GM12878 (cell line): ENCODE measurements around the gene IQGAP2. TPM values are rescaled to one million over a fixed set of nuclear protein-coding genes. Genes with fewer than 3 reads are reported as not detected.

Experiments
- ATAC-seq: fragments of 200-7000 bp; cut with Tn5 transposase; 3 replicates; pipeline ENCODE4 v1.9.1; 2020; ENCODE audit warnings: mild to moderate bottlenecking, moderate library complexity
- BruUV-seq: library from RNA; stranded (reverse); fragments of 400-500 nt; replicated peaks from 2 replicates; lab custom pipeline; 2021; lab: Mats Ljungman, UMichigan
- CTCF ChIA-PET: fragments of 300-600 bp; sonication (Branson Sonifier 250); formaldehyde crosslinking; extraction: SDS; loops from one replicate; lab custom pipeline; 2021; ENCODE audit warnings: inconsistent platforms; lab: Yijun Ruan, JAX
- POLR2A ChIA-PET: fragments of 350-600 bp; formaldehyde crosslinking; extraction: SDS; loops from one replicate; lab custom pipeline; 2021; ENCODE audit warnings: inconsistent platforms; lab: Charles Lee
- RAD21 ChIA-PET: fragments of 300-600 bp; sonication (Branson Sonifier 250); formaldehyde crosslinking; loops from one replicate; lab custom pipeline; 2023; ENCODE audit warnings: antibody characterized with exemption; ENCODE audit not compliant: unreplicated experiment; lab: Charles Lee
- SMC1A ChIA-PET: fragments of 300-600 bp; sonication (Branson Sonifier 250); formaldehyde crosslinking; loops from one replicate; lab custom pipeline; 2023; ENCODE audit not compliant: unreplicated experiment, uncharacterized antibody; lab: Charles Lee
- DNase-seq: peaks from one replicate; pipeline ENCODE4 v3.0.0-alpha.2; 2011; ENCODE audit warnings: low read depth, low spot score
- FAIRE-seq: peaks from 3 replicates; lab custom pipeline; 2011; peaks lifted over from hg19 to GRCh38; lab: Jason Lieb, UNC
- H2AFZ ChIP-seq: 2 replicates; pipeline ENCODE4 v1.6.0; 2011; ENCODE audit warnings: low read depth, low read length, control low read depth; ENCODE audit not compliant: control insufficient read depth
- H3K27ac ChIP-seq: 2 replicates; pipeline ENCODE4 v1.5.1; 2011; ENCODE audit warnings: control low read depth; ENCODE audit not compliant: control insufficient read depth, insufficient read depth
- H3K27me3 ChIP-seq, 2 experiments: replicated peaks in 1 of 2; 2 replicates each; pipeline versions ENCODE4 v1.6.0 to v1.6.1; 2011; ENCODE audit warnings: low read length in 1 of 2; ENCODE audit not compliant: control insufficient read depth in 2 of 2, insufficient read depth in 2 of 2
- H3K36me3 ChIP-seq, 2 experiments: 2 replicates each; pipeline ENCODE4 v1.5.1; 2011; ENCODE audit warnings: low read length in 1 of 2; ENCODE audit not compliant: control insufficient read depth in 2 of 2, insufficient read depth in 2 of 2
- H3K4me1 ChIP-seq: 2 replicates; pipeline ENCODE4 v1.6.1; 2011; ENCODE audit warnings: mild to moderate bottlenecking, low read length, moderate library complexity, mixed read lengths; ENCODE audit not compliant: control insufficient read depth, insufficient read depth
- H3K4me2 ChIP-seq: 2 replicates; pipeline ENCODE4 v1.6.0; 2011; ENCODE audit warnings: control low read depth; ENCODE audit not compliant: control insufficient read depth, insufficient read depth
- H3K4me3 ChIP-seq: fragments of 200-600 bp; sonication (generic); 2 replicates; pipeline ENCODE4 v1.5.1; 2016
- H3K79me2 ChIP-seq: 2 replicates; pipeline ENCODE4 v1.6.0; 2011; ENCODE audit warnings: low read length; ENCODE audit not compliant: control insufficient read depth, insufficient read depth
- H3K9ac ChIP-seq: 2 replicates; pipeline ENCODE4 v1.8.0; 2011; ENCODE audit warnings: low read length, control low read depth, mixed read lengths; ENCODE audit not compliant: control insufficient read depth, insufficient read depth
- H3K9me3 ChIP-seq: replicated peaks from 3 replicates; pipeline ENCODE4 v1.5.1; 2011; ENCODE audit warnings: mild to moderate bottlenecking, low read length; ENCODE audit not compliant: control insufficient read depth, insufficient read depth
- H4K20me1 ChIP-seq: 2 replicates; pipeline ENCODE4 v1.6.0; 2011; ENCODE audit not compliant: control insufficient read depth, insufficient read depth
- BHLHE40 ChIP-seq, 2 experiments: fragments of 450-650 bp in 1 of 2; IDR thresholded peaks; 2 replicates each; pipeline ENCODE4 v1.6.1; 2011 to 2017; ENCODE audit warnings: low read depth in 2 of 2, borderline replicate concordance in 1 of 2, improper control_type of control experiment in 1 of 2, low read length in 1 of 2, mild to moderate bottlenecking in 1 of 2
- CREB1 ChIP-seq: IDR thresholded peaks from 2 replicates; pipeline ENCODE4 v1.6.1; 2012; ENCODE audit warnings: low read depth, mild to moderate bottlenecking, inconsistent platforms
- CTCF ChIP-seq, 3 experiments: IDR thresholded peaks in 2 of 3; conservative IDR thresholded peaks in 1 of 3; 2 replicates each; pipeline ENCODE4 v1.5.1; 2011; ENCODE audit warnings: low read depth in 3 of 3, low read length in 3 of 3, mild to moderate bottlenecking in 3 of 3, control low read depth in 2 of 3, moderate library complexity in 2 of 3, inconsistent platforms in 1 of 3, mixed read lengths in 1 of 3; ENCODE audit not compliant: control insufficient read depth in 2 of 3, insufficient read depth in 1 of 3; ENCODE audit errors: extremely low read depth in 1 of 3
- GATAD2B ChIP-seq: fragments of 450-650 bp; conservative IDR thresholded peaks from 2 replicates; pipeline ENCODE4 v1.6.1; 2017; ENCODE audit warnings: low read depth, mild to moderate bottlenecking, moderate library complexity
- KAT2A ChIP-seq: conservative IDR thresholded peaks from 2 replicates; pipeline ENCODE4 v1.6.1; 2011; ENCODE audit warnings: low read depth, low read length; ENCODE audit not compliant: control insufficient read depth
- MYC ChIP-seq: IDR thresholded peaks from 2 replicates; pipeline ENCODE4 v1.6.1; 2011; ENCODE audit warnings: mild to moderate bottlenecking, low read length, moderate library complexity, inconsistent platforms; ENCODE audit not compliant: insufficient read depth, insufficient replicate concordance, insufficient read length, severe bottlenecking
- RB1 ChIP-seq: fragments of 450-650 bp; formaldehyde crosslinking; IDR thresholded peaks from 2 replicates; pipeline ENCODE4 v1.6.1; 2017; ENCODE audit warnings: mild to moderate bottlenecking, borderline replicate concordance
- YY1 ChIP-seq: IDR thresholded peaks from 2 replicates; pipeline ENCODE4 v1.6.1; 2011; ENCODE audit warnings: low read depth, mild to moderate bottlenecking, low read length
- in situ Hi-C: fragments of 300-500 bp; cut with MboI; formaldehyde crosslinking; loops from 9 replicates; pipeline ENCODE4 v1.14.3; 2018; ENCODE audit warnings: mixed read lengths
- intact Hi-C: fragments of 100-400 bp; cut with micrococcal nuclease; formaldehyde crosslinking; loops from one replicate; pipeline ENCODE4 v1.14.2; 2022; ENCODE audit not compliant: unreplicated experiment
- polyA plus RNA-seq, 11 experiments: library from polyadenylated mRNA; depleted of rRNA in 4 of 11; unstranded in 6 of 11; stranded (reverse) in 5 of 11; fragments of >200 nt; fragmentation: Nextera tagmentation in 4 of 11; fragmentation: Illumina TruSeq in 1 of 11; extraction: Ambion mirVana in 4 of 11; extraction: Trizol in 1 of 11; gene quantifications; 1 replicate in 1 of 11; 2 replicates in 10 of 11; pipeline versions ENCODE4 v1.2.1 to v1.2.3, GENCODE V29; 2011 to 2016; ENCODE audit warnings: inconsistent platforms in 2 of 11, missing spikeins in 2 of 11, low read depth in 1 of 11
- total RNA-seq, 4 experiments: library from RNA; depleted of rRNA in 3 of 4; stranded (reverse); fragments of >200 nt in 3 of 4; fragmentation: Illumina TruSeq in 1 of 4; extraction: Trizol in 1 of 4; gene quantifications; 2 replicates each; pipeline versions ENCODE4 v1.2.1 to v1.2.3, GENCODE V29; 2013 to 2021
- TF ChIP-seq, protein P1 (sequence below): fragments of 450-650 bp; IDR thresholded peaks from 2 replicates; pipeline ENCODE4 v1.6.1; 2017; ENCODE audit warnings: mild to moderate bottlenecking, low read depth, inconsistent platforms; ENCODE audit not compliant: poor library complexity, severe bottlenecking
- TF ChIP-seq, protein P2 (sequence below): fragments of 450-650 bp; formaldehyde crosslinking; IDR thresholded peaks from 2 replicates; pipeline ENCODE4 v1.4.0; 2020; ENCODE audit warnings: mild to moderate bottlenecking, moderate library complexity
- TF ChIP-seq, protein P3 (sequence below): fragments of 150-350 bp; IDR thresholded peaks from 2 replicates; pipeline ENCODE4 v1.6.1; 2016; ENCODE audit warnings: low read depth, low read length

Gene IQGAP2
- total and polyA plus RNA-seq, 10 of the 15 experiments (the other 5 are each of a cell fraction or from before 2014, with no cell fraction given): 14.5 to 41.4 (median 21.8) TPM

- DNase-seq: no peak
- H3K27me3 ChIP-seq: no peaks in the 10 kb centered on the region
- TF ChIP-seq KAT2A: no peak
- no peak for TF ChIP-seq RB1
- TF ChIP-seq, protein P1, sequence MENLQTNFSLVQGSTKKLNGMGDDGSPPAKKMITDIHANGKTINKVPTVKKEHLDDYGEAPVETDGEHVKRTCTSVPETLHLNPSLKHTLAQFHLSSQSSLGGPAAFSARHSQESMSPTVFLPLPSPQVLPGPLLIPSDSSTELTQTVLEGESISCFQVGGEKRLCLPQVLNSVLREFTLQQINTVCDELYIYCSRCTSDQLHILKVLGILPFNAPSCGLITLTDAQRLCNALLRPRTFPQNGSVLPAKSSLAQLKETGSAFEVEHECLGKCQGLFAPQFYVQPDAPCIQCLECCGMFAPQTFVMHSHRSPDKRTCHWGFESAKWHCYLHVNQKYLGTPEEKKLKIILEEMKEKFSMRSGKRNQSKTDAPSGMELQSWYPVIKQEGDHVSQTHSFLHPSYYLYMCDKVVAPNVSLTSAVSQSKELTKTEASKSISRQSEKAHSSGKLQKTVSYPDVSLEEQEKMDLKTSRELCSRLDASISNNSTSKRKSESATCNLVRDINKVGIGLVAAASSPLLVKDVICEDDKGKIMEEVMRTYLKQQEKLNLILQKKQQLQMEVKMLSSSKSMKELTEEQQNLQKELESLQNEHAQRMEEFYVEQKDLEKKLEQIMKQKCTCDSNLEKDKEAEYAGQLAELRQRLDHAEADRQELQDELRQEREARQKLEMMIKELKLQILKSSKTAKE: no peak
- TF ChIP-seq, protein P2, sequence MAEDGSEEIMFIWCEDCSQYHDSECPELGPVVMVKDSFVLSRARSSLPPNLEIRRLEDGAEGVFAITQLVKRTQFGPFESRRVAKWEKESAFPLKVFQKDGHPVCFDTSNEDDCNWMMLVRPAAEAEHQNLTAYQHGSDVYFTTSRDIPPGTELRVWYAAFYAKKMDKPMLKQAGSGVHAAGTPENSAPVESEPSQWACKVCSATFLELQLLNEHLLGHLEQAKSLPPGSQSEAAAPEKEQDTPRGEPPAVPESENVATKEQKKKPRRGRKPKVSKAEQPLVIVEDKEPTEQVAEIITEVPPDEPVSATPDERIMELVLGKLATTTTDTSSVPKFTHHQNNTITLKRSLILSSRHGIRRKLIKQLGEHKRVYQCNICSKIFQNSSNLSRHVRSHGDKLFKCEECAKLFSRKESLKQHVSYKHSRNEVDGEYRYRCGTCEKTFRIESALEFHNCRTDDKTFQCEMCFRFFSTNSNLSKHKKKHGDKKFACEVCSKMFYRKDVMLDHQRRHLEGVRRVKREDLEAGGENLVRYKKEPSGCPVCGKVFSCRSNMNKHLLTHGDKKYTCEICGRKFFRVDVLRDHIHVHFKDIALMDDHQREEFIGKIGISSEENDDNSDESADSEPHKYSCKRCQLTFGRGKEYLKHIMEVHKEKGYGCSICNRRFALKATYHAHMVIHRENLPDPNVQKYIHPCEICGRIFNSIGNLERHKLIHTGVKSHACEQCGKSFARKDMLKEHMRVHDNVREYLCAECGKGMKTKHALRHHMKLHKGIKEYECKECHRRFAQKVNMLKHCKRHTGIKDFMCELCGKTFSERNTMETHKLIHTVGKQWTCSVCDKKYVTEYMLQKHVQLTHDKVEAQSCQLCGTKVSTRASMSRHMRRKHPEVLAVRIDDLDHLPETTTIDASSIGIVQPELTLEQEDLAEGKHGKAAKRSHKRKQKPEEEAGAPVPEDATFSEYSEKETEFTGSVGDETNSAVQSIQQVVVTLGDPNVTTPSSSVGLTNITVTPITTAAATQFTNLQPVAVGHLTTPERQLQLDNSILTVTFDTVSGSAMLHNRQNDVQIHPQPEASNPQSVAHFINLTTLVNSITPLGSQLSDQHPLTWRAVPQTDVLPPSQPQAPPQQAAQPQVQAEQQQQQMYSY (CRISPR knock-in tag): no peak
- no peak for TF ChIP-seq YY1
- TF ChIP-seq GATAD2B: no peak
- no peak for TF ChIP-seq MYC
- TF ChIP-seq CTCF (IDR thresholded peaks at IDR 0.05 in 2 of 3, conservative IDR thresholded peaks at IDR 0.05 in 1 of 3; ENCODE audit: control insufficient read depth in 2 of 3, extremely low read depth in 1 of 3, insufficient read depth in 1 of 3, low read depth in 3 of 3, low read length in 3 of 3): no peak
- TF ChIP-seq, protein P3, sequence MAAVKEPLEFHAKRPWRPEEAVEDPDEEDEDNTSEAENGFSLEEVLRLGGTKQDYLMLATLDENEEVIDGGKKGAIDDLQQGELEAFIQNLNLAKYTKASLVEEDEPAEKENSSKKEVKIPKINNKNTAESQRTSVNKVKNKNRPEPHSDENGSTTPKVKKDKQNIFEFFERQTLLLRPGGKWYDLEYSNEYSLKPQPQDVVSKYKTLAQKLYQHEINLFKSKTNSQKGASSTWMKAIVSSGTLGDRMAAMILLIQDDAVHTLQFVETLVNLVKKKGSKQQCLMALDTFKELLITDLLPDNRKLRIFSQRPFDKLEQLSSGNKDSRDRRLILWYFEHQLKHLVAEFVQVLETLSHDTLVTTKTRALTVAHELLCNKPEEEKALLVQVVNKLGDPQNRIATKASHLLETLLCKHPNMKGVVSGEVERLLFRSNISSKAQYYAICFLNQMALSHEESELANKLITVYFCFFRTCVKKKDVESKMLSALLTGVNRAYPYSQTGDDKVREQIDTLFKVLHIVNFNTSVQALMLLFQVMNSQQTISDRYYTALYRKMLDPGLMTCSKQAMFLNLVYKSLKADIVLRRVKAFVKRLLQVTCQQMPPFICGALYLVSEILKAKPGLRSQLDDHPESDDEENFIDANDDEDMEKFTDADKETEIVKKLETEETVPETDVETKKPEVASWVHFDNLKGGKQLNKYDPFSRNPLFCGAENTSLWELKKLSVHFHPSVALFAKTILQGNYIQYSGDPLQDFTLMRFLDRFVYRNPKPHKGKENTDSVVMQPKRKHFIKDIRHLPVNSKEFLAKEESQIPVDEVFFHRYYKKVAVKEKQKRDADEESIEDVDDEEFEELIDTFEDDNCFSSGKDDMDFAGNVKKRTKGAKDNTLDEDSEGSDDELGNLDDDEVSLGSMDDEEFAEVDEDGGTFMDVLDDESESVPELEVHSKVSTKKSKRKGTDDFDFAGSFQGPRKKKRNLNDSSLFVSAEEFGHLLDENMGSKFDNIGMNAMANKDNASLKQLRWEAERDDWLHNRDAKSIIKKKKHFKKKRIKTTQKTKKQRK: no peak
- TF ChIP-seq CREB1: no peak
- no peak for TF ChIP-seq BHLHE40 (IDR thresholded peaks at IDR 0.05; ENCODE audit: borderline replicate concordance in 1 of 2, low read depth in 2 of 2, low read length in 1 of 2)
- TF ChIP-seq, all 136 proteins: peak for 0
- no TSS peak for BruUV-seq
- Histone ChIP-seq H3K36me3 (peaks cover 0 to 5% of the 10 kb centered on the region in 2 experiments; a peak in 2 of 4 replicates), H4K20me1 (no peaks in the 10 kb centered on the region), H3K27ac (no peak overlapping the region), H3K4me1 (no peaks in the 10 kb centered on the region), H3K79me2 (no peaks in the 10 kb centered on the region), H3K9ac (no peak overlapping the region), H3K4me2 (no peak overlapping the region), H3K4me3 (no peak overlapping the region), H3K9me3 (no peaks in the 10 kb centered on the region), H2AFZ (no peak overlapping the region)
- ChIA-PET RAD21 (interaction anchor here (1.4 to 2.3 kb wide), 3 partner anchors 28 to 121 kb away, joined by 3 to 19 read pairs (median 4); no protein-coding TSS in a partner anchor), SMC1A (interaction anchor here (0.9 to 3.5 kb wide), 9 partner anchors 9 to 121 kb away, joined by 3 to 27 read pairs (median 4); no protein-coding TSS in a partner anchor), CTCF (interaction anchor here (1.0 to 2.2 kb wide), 6 partner anchors 11 to 104 kb away, joined by 3 to 20 read pairs (median 4); no protein-coding TSS in a partner anchor), POLR2A (no interaction called here)
- intact Hi-C loops: no loop called here
- no peak for FAIRE-seq
- in situ Hi-C loops: no loop called here
- ATAC-seq: no peak
These were observed 301.1 kb downstream of the IQGAP2 start for GRCh38 chr5:76704131-76704663.
